H9 (cell line): ENCODE measurements around the gene SPRR2F. TPM values are rescaled to one million over a fixed set of nuclear protein-coding genes. Genes with fewer than 3 reads are reported as not detected.

Source experiments
- DNase-seq: peaks from one replicate; pipeline ENCODE4 v3.0.0-alpha.2; 2017
- H2AFZ ChIP-seq: one replicate; pipeline ENCODE4 v1.6.1; 2013; ENCODE audit warnings: mild to moderate bottlenecking, low read length, control low read depth, moderate library complexity
- H2AK5ac ChIP-seq: 2 replicates; pipeline ENCODE4 v1.6.1; 2013; ENCODE audit warnings: low read length, control low read depth, mixed read lengths; ENCODE audit not compliant: insufficient read length
- H2BK120ac ChIP-seq: one replicate; pipeline ENCODE4 v1.6.1; 2013; ENCODE audit warnings: low read depth, mild to moderate bottlenecking, low read length, control low read depth, inconsistent platforms; ENCODE audit not compliant: poor library complexity, severe bottlenecking
- H2BK12ac ChIP-seq: 2 replicates; pipeline ENCODE4 v1.6.1; 2013; ENCODE audit warnings: low read length, control low read depth, mixed read lengths, low read depth; ENCODE audit not compliant: insufficient read length
- H2BK15ac ChIP-seq: 2 replicates; pipeline ENCODE4 v1.6.1; 2013; ENCODE audit warnings: low read depth, low read length, control low read depth
- H2BK20ac ChIP-seq: one replicate; pipeline ENCODE4 v1.6.1; 2013; ENCODE audit warnings: low read depth, mild to moderate bottlenecking, low read length, control low read depth, inconsistent platforms; ENCODE audit not compliant: poor library complexity, severe bottlenecking
- H2BK5ac ChIP-seq: 2 replicates; pipeline ENCODE4 v1.6.1; 2013; ENCODE audit warnings: low read length, control low read depth, mixed read lengths; ENCODE audit not compliant: insufficient read length
- H3K14ac ChIP-seq: 2 replicates; pipeline ENCODE4 v1.6.1; 2013; ENCODE audit warnings: low read length, control low read depth; ENCODE audit not compliant: insufficient read depth
- H3K18ac ChIP-seq: 2 replicates; pipeline ENCODE4 v1.6.1; 2013; ENCODE audit warnings: low read depth, mild to moderate bottlenecking, mixed read lengths, low read length, control low read depth; ENCODE audit not compliant: insufficient read length
- H3K23ac ChIP-seq: 2 replicates; pipeline ENCODE4 v1.6.1; 2013; ENCODE audit warnings: low read length, control low read depth, mixed read lengths, low read depth; ENCODE audit not compliant: insufficient read length
- H3K23me2 ChIP-seq: 2 replicates; pipeline ENCODE4 v1.6.1; 2013; ENCODE audit warnings: low read depth, mild to moderate bottlenecking, mixed read lengths, low read length, control low read depth; ENCODE audit not compliant: insufficient read length, poor library complexity, severe bottlenecking
- H3K27ac ChIP-seq: 2 replicates; pipeline ENCODE4 v1.5.1; 2013; ENCODE audit warnings: low read length, control low read depth, mixed read lengths, low read depth; ENCODE audit not compliant: insufficient read length
- H3K27me3 ChIP-seq: 2 replicates; pipeline ENCODE4 v1.6.1; 2013; ENCODE audit warnings: low read length, control low read depth, inconsistent platforms; ENCODE audit not compliant: insufficient read depth
- H3K4ac ChIP-seq: 2 replicates; pipeline ENCODE4 v1.6.1; 2013; ENCODE audit warnings: low read depth, mild to moderate bottlenecking, control low read depth, inconsistent platforms, low read length, moderate library complexity
- H3K4me1 ChIP-seq: 2 replicates; pipeline ENCODE4 v1.6.1; 2013; ENCODE audit warnings: low read length, control low read depth, inconsistent platforms; ENCODE audit not compliant: insufficient read depth
- H3K4me2 ChIP-seq: 2 replicates; pipeline ENCODE4 v1.6.1; 2013; ENCODE audit warnings: low read length, control low read depth, mixed read lengths; ENCODE audit not compliant: insufficient read length, insufficient read depth
- H3K56ac ChIP-seq: 2 replicates; pipeline ENCODE4 v1.6.1; 2013; ENCODE audit warnings: low read depth, mild to moderate bottlenecking, mixed read lengths, low read length, control low read depth; ENCODE audit not compliant: insufficient read length
- H3K79me1 ChIP-seq: 2 replicates; pipeline ENCODE4 v1.6.1; 2013; ENCODE audit warnings: low read depth, mild to moderate bottlenecking, moderate library complexity, low read length, control low read depth, inconsistent platforms; ENCODE audit not compliant: insufficient read depth, poor library complexity, severe bottlenecking
- H3K79me2 ChIP-seq: 2 replicates; pipeline ENCODE4 v1.6.1; 2013; ENCODE audit warnings: low read length, control low read depth, inconsistent platforms; ENCODE audit not compliant: insufficient read depth
- H3K9ac ChIP-seq: 2 replicates; pipeline ENCODE4 v1.6.1; 2013; ENCODE audit warnings: low read length, control low read depth, mixed read lengths; ENCODE audit not compliant: insufficient read length; ENCODE audit errors: extremely low read depth
- H3K9me3 ChIP-seq: one replicate; pipeline ENCODE4 v1.6.1; 2013; ENCODE audit warnings: low read depth, low read length, inconsistent platforms; ENCODE audit not compliant: control insufficient read depth
- H3T11ph ChIP-seq: one replicate; pipeline ENCODE4 v1.6.1; 2013; ENCODE audit warnings: mild to moderate bottlenecking, low read length, control low read depth, inconsistent platforms
- H4K20me1 ChIP-seq: one replicate; pipeline ENCODE4 v1.6.1; 2013; ENCODE audit not compliant: control insufficient read depth, insufficient read length, insufficient read depth
- H4K5ac ChIP-seq: 2 replicates; pipeline ENCODE4 v1.6.1; 2013; ENCODE audit warnings: low read depth, mild to moderate bottlenecking, mixed read lengths, low read length, control low read depth; ENCODE audit not compliant: insufficient read length
- H4K8ac ChIP-seq: replicated peaks from 2 replicates; pipeline ENCODE4 v1.6.1; 2013; ENCODE audit warnings: low read length, control low read depth, mixed read lengths, low read depth; ENCODE audit not compliant: insufficient read length
- H4K91ac ChIP-seq: 2 replicates; pipeline ENCODE4 v1.6.1; 2013; ENCODE audit warnings: low read depth, mild to moderate bottlenecking, moderate library complexity, mixed read lengths, low read length, control low read depth; ENCODE audit not compliant: insufficient read length
- H3K27ac Mint-ChIP-seq, 3 experiments: 2 replicates in 2 of 3; 3 replicates in 1 of 3; pipeline ENCODE4 v1.8.0; 2020 to 2021; ENCODE audit warnings: mixed read lengths in 3 of 3, mild to moderate bottlenecking in 1 of 3, moderate library complexity in 1 of 3
- H3K27me3 Mint-ChIP-seq: 2 replicates; pipeline ENCODE4 v1.8.0; 2021; ENCODE audit warnings: low read depth, mild to moderate bottlenecking, moderate library complexity, mixed read lengths
- H3K36me3 Mint-ChIP-seq, 3 experiments: 2 replicates in 2 of 3; 3 replicates in 1 of 3; pipeline ENCODE4 v1.8.0; 2020 to 2021; ENCODE audit warnings: low read depth in 3 of 3, mixed read lengths in 3 of 3; ENCODE audit not compliant: insufficient read depth in 1 of 3
- H3K4me1 Mint-ChIP-seq, 2 experiments: 2 replicates each; pipeline ENCODE4 v1.8.0; 2020; ENCODE audit warnings: mixed read lengths in 2 of 2
- H3K4me3 Mint-ChIP-seq, 2 experiments: 2 replicates in 1 of 2; 3 replicates in 1 of 2; pipeline ENCODE4 v1.8.0; 2020 to 2021; ENCODE audit warnings: mild to moderate bottlenecking in 2 of 2, mixed read lengths in 2 of 2, moderate library complexity in 1 of 2
- H3K9me3 Mint-ChIP-seq, 2 experiments: 2 replicates in 1 of 2; 3 replicates in 1 of 2; pipeline ENCODE4 v1.8.0; 2020; ENCODE audit warnings: mild to moderate bottlenecking in 2 of 2, mixed read lengths in 2 of 2, moderate library complexity in 1 of 2
- WGBS: extraction: QIAGEN DNeasy Blood & Tissue Kit; methylation state at CpG from one replicate; pipeline ENCODE4 v1.1.7; 2013; ENCODE audit warnings: missing lambda C conversion rate, low lambda C conversion rate, mixed read lengths; ENCODE audit not compliant: insufficient read length; ENCODE audit errors: extremely low coverage; 5-methylcytosine and 5-hydroxymethylcytosine counted together
- total RNA-seq: library from RNA; stranded (reverse); gene quantifications from 2 replicates; pipeline ENCODE4 v1.2.1, GENCODE V29; 2021
- TF ChIP-seq, protein P1 (sequence below): fragments of 200-600 bp; sonication (generic); conservative IDR thresholded peaks from 3 replicates; pipeline ENCODE4 v1.8.0; 2021; ENCODE audit warnings: antibody characterized with exemption, mild to moderate bottlenecking

SPRR2F gene
- total RNA-seq, 1 experiment from 2014 or later, result not detected

GRCh38 chr1:153133743-153134142 is 20.4 kb upstream of the SPRR2F start:
- peak overlapping the region in 1 of 3 experiments; percentile 92; a peak in 2 of 7 replicates for H3K27ac Mint-ChIP-seq
- Histone ChIP-seq H3K14ac (no peak overlapping the region; the same call in 1 of the 2 replicates), H3K27me3 (no peaks in the 10 kb centered on the region), H3K4ac (no peak overlapping the region; the same call in 1 of the 2 replicates), H3K18ac (no peak overlapping the region), H3T11ph (no peak overlapping the region), H2BK5ac (no peak overlapping the region), H2BK15ac (no peak overlapping the region), H3K9ac (no peak overlapping the region), H4K5ac (no peak overlapping the region), H3K56ac (no peak overlapping the region), H3K4me2 (no peak overlapping the region), H3K79me1 (no peaks in the 10 kb centered on the region), H4K8ac (no peak overlapping the region), H2AK5ac (no peak overlapping the region), H2BK120ac (no peak overlapping the region), H3K23me2 (no peaks in the 10 kb centered on the region), H4K20me1 (no peaks in the 10 kb centered on the region), H3K23ac (no peak overlapping the region), H3K9me3 (no peaks in the 10 kb centered on the region), H2BK20ac (no peak overlapping the region), H4K91ac (peak overlapping the region; percentile 30), H2AFZ (no peak overlapping the region), H3K79me2 (no peaks in the 10 kb centered on the region), H3K27ac (no peak overlapping the region), H2BK12ac (no peak overlapping the region), H3K4me1 (no peaks in the 10 kb centered on the region; the same call in 1 of the 2 replicates)
- H3K9me3 Mint-ChIP-seq, result peaks cover 10 to 13% of the 10 kb centered on the region in 2 experiments
- TF ChIP-seq, protein P1, sequence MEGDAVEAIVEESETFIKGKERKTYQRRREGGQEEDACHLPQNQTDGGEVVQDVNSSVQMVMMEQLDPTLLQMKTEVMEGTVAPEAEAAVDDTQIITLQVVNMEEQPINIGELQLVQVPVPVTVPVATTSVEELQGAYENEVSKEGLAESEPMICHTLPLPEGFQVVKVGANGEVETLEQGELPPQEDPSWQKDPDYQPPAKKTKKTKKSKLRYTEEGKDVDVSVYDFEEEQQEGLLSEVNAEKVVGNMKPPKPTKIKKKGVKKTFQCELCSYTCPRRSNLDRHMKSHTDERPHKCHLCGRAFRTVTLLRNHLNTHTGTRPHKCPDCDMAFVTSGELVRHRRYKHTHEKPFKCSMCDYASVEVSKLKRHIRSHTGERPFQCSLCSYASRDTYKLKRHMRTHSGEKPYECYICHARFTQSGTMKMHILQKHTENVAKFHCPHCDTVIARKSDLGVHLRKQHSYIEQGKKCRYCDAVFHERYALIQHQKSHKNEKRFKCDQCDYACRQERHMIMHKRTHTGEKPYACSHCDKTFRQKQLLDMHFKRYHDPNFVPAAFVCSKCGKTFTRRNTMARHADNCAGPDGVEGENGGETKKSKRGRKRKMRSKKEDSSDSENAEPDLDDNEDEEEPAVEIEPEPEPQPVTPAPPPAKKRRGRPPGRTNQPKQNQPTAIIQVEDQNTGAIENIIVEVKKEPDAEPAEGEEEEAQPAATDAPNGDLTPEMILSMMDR, result no peak
- no CpG with 5 or more reads among the region's 2 CpGs for WGBS
- DNase-seq, result no peak
- H3K4me1 Mint-ChIP-seq, result peaks cover 32 to 34% of the 10 kb centered on the region in 2 experiments
- H3K4me3 Mint-ChIP-seq, result no peak overlapping the region
- peaks cover 0 to 12% (median 11%) of the 10 kb centered on the region in 3 experiments; a peak in 4 of 7 replicates for H3K36me3 Mint-ChIP-seq
- no peaks in the 10 kb centered on the region for H3K27me3 Mint-ChIP-seq
